Stimulated activated naive B cell treated with anti-CD40 and anti-IgM and Interleukin-4, amounts not matched to agents 10 μg/mL and 1 μg/mL and 100 μg/mL, for 72 hours (primary cell): Measurements from ENCODE around the gene BGLAP.
"Not testable (repeated sequence)": the region's sequence is repeated elsewhere in the genome, so short reads cannot be mapped to it uniquely, and the experiment has no call there.

ENCODE experiments used
- ATAC-seq, 2 donors: fragments of 150-1000 bp; cut with Tn5 transposase; replicated peaks; 2 replicates each; pipeline ENCODE4 v1.10.0; 2021; ENCODE audit warnings: moderate library complexity in 1 of 2
- DNase-seq: peaks from one replicate; pipeline ENCODE4 v3.0.0; 2021
- H3K27ac Mint-ChIP-seq: one replicate; pipeline ENCODE4 v1.8.0; 2022; ENCODE audit warnings: mild to moderate bottlenecking, mixed read lengths
- H3K27me3 Mint-ChIP-seq, 2 donors: one replicate each; pipeline ENCODE4 v1.8.0; 2022; ENCODE audit warnings: mixed read lengths in 2 of 2
- H3K36me3 Mint-ChIP-seq, 2 donors: one replicate each; pipeline ENCODE4 v1.8.0; 2022; ENCODE audit warnings: mixed read lengths in 2 of 2, mild to moderate bottlenecking in 1 of 2
- H3K4me1 Mint-ChIP-seq, 2 donors: one replicate each; pipeline ENCODE4 v1.8.0; 2022; ENCODE audit warnings: mixed read lengths in 2 of 2, mild to moderate bottlenecking in 1 of 2
- H3K4me3 Mint-ChIP-seq, 2 donors: one replicate each; pipeline ENCODE4 v1.8.0; 2022; ENCODE audit warnings: mild to moderate bottlenecking in 2 of 2, mixed read lengths in 2 of 2, moderate library complexity in 1 of 2
- H3K9me3 Mint-ChIP-seq, 2 donors: one replicate each; pipeline ENCODE4 v1.8.0; 2022; ENCODE audit warnings: mixed read lengths in 2 of 2, mild to moderate bottlenecking in 1 of 2

BGLAP gene

GRCh38 chr1:156214024-156214748 lies 27.8 kb upstream of the BGLAP start:
- DNase-seq (no peak), ATAC-seq (no peak)
- Mint-ChIP-seq H3K27ac (peak overlapping the region; percentile 79), H3K9me3 (no peaks in the 10 kb centered on the region), H3K4me3 (peak overlapping the region; percentile 61 to 70), H3K27me3 (no peaks in the 10 kb centered on the region), H3K4me1 (peaks cover 17 to 34% of the 10 kb centered on the region in 2 donors), H3K36me3 (peaks cover 25 to 35% of the 10 kb centered on the region in 2 donors)

- H3K9me3 Mint-ChIP-seq, DNase-seq, ATAC-seq, H3K27ac Mint-ChIP-seq, H3K27me3 Mint-ChIP-seq, H3K4me3 Mint-ChIP-seq: not testable (repeated sequence)
- H3K36me3 Mint-ChIP-seq, result peaks cover 29 to 36% of the 10 kb centered on the region in 2 donors
- H3K4me1 Mint-ChIP-seq, result peaks cover 26 to 49% of the 10 kb centered on the region in 2 donors
These were observed 25.5 kb upstream of the BGLAP start for GRCh38 chr1:156216361-156217086.

- H3K9me3 Mint-ChIP-seq, result no peaks in the 10 kb centered on the region
- peaks cover 30 to 50% of the 10 kb centered on the region in 2 donors for H3K4me1 Mint-ChIP-seq
- DNase-seq (no peak), ATAC-seq (peak; percentile 37 to 49)
- peak overlapping the region; percentile 29 to 50 for H3K4me3 Mint-ChIP-seq
- H3K27ac Mint-ChIP-seq, result peak overlapping the region; percentile 92
- peaks cover 32 to 34% of the 10 kb centered on the region in 2 donors for H3K36me3 Mint-ChIP-seq
- no peaks in the 10 kb centered on the region for H3K27me3 Mint-ChIP-seq
These were observed 24.1 kb upstream of the BGLAP start for GRCh38 chr1:156217871-156218270.

- H3K36me3 Mint-ChIP-seq, result peaks cover 37 to 44% of the 10 kb centered on the region in 2 donors
- ATAC-seq (no peak), DNase-seq (no peak)
- no peaks in the 10 kb centered on the region for H3K27me3 Mint-ChIP-seq
- H3K9me3 Mint-ChIP-seq, result no peaks in the 10 kb centered on the region
- H3K4me3 Mint-ChIP-seq, result no peak overlapping the region
- H3K4me1 Mint-ChIP-seq, result peaks cover 33 to 57% of the 10 kb centered on the region in 2 donors
- peak overlapping the region; percentile 20 for H3K27ac Mint-ChIP-seq
These were observed 21.8 kb upstream of the BGLAP start for GRCh38 chr1:156220226-156220625.

- DNase-seq (no peak), ATAC-seq (no peak)
- H3K9me3 Mint-ChIP-seq, result no peaks in the 10 kb centered on the region
- peaks cover 43 to 55% of the 10 kb centered on the region in 2 donors for H3K36me3 Mint-ChIP-seq
- H3K27ac Mint-ChIP-seq, result peak overlapping the region; percentile 43
- no peak overlapping the region for H3K4me3 Mint-ChIP-seq
- H3K4me1 Mint-ChIP-seq, result peaks cover 41 to 70% of the 10 kb centered on the region in 2 donors
- H3K27me3 Mint-ChIP-seq, result no peaks in the 10 kb centered on the region
These were observed 19.8 kb upstream of the BGLAP start for GRCh38 chr1:156221986-156222692.

- H3K27ac Mint-ChIP-seq, result peak overlapping the region; percentile 52
- no peak overlapping the region for H3K4me3 Mint-ChIP-seq
- no peaks in the 10 kb centered on the region for H3K9me3 Mint-ChIP-seq
- DNase-seq (no peak), ATAC-seq (peak; percentile 1 to 5)
- H3K36me3 Mint-ChIP-seq, result peaks cover 48 to 56% of the 10 kb centered on the region in 2 donors
- peaks cover 30 to 53% of the 10 kb centered on the region in 2 donors for H3K4me1 Mint-ChIP-seq
- no peaks in the 10 kb centered on the region for H3K27me3 Mint-ChIP-seq
These were observed 16.3 kb upstream of the BGLAP start for GRCh38 chr1:156225677-156226014.

GRCh38 chr1:156226116-156226538 lies 15.9 kb upstream of the BGLAP start:
- Mint-ChIP-seq H3K9me3 (no peaks in the 10 kb centered on the region), H3K27ac (peak overlapping the region; percentile 83), H3K36me3 (peaks cover 45 to 52% of the 10 kb centered on the region in 2 donors), H3K4me1 (peaks cover 27 to 48% of the 10 kb centered on the region in 2 donors), H3K4me3 (peak overlapping the region; percentile 36 to 55), H3K27me3 (no peaks in the 10 kb centered on the region)
- DNase-seq, result peak; percentile 42
- ATAC-seq, result peak; percentile 78 to 82

- Mint-ChIP-seq H3K4me3 (peak overlapping the region; percentile 36 to 55), H3K27ac (peak overlapping the region; percentile 83), H3K27me3 (no peaks in the 10 kb centered on the region), H3K36me3 (peaks cover 38 to 45% of the 10 kb centered on the region in 2 donors), H3K4me1 (peaks cover 21 to 42% of the 10 kb centered on the region in 2 donors), H3K9me3 (no peaks in the 10 kb centered on the region)
- no peak for DNase-seq
- ATAC-seq, result peak in 1 of 2 donors; percentile 0
These were observed 15.2 kb upstream of the BGLAP start for GRCh38 chr1:156226782-156227181.

- no peak overlapping the region for H3K4me3 Mint-ChIP-seq
- ATAC-seq (no peak), DNase-seq (no peak)
- H3K9me3 Mint-ChIP-seq, result no peaks in the 10 kb centered on the region
- H3K36me3 Mint-ChIP-seq, result peaks cover 30 to 41% of the 10 kb centered on the region in 2 donors
- H3K27ac Mint-ChIP-seq, result peak overlapping the region; percentile 48
- peaks cover 11 to 25% of the 10 kb centered on the region in 2 donors for H3K4me1 Mint-ChIP-seq
- H3K27me3 Mint-ChIP-seq, result no peaks in the 10 kb centered on the region
These were observed 13.5 kb upstream of the BGLAP start for GRCh38 chr1:156228501-156228900.

- Mint-ChIP-seq H3K4me1 (peaks cover 9 to 20% of the 10 kb centered on the region in 2 donors), H3K27me3 (no peaks in the 10 kb centered on the region), H3K36me3 (peaks cover 32 to 44% of the 10 kb centered on the region in 2 donors)
These were observed 12.0 kb upstream of the BGLAP start for GRCh38 chr1:156229809-156230472.

GRCh38 chr1:156230473-156230837 lies 11.5 kb upstream of the BGLAP start:
- Mint-ChIP-seq H3K4me1 (peaks cover 6 to 15% of the 10 kb centered on the region in 2 donors), H3K27ac (no peak overlapping the region), H3K27me3 (no peaks in the 10 kb centered on the region), H3K36me3 (peaks cover 30 to 41% of the 10 kb centered on the region in 2 donors), H3K4me3 (no peak overlapping the region), H3K9me3 (no peaks in the 10 kb centered on the region)
- DNase-seq, result no peak
- no peak for ATAC-seq

More at GRCh38 chr1:156229809-156230472, 12.0 kb upstream of the BGLAP start:
- Mint-ChIP-seq H3K27ac (no peak overlapping the region), H3K4me3 (no peak overlapping the region), H3K9me3 (no peaks in the 10 kb centered on the region)
- DNase-seq, result no peak
- no peak for ATAC-seq

- Mint-ChIP-seq H3K4me3 (no peak overlapping the region), H3K36me3 (peaks cover 39 to 46% of the 10 kb centered on the region in 2 donors), H3K27ac (no peak overlapping the region), H3K4me1 (peaks cover 0 to 5% of the 10 kb centered on the region in 2 donors), H3K27me3 (no peaks in the 10 kb centered on the region), H3K9me3 (no peaks in the 10 kb centered on the region)
- ATAC-seq, result no peak
- DNase-seq, result no peak
These were observed 9.6 kb upstream of the BGLAP start for GRCh38 chr1:156232201-156232894.

GRCh38 chr1:156233426-156234127 lies 8.4 kb upstream of the BGLAP start:
- no peak overlapping the region for H3K27ac Mint-ChIP-seq
- H3K9me3 Mint-ChIP-seq, result no peaks in the 10 kb centered on the region
- H3K4me3 Mint-ChIP-seq, result no peak overlapping the region
- peaks cover 43 to 46% of the 10 kb centered on the region in 2 donors for H3K36me3 Mint-ChIP-seq
- no peaks in the 10 kb centered on the region for H3K27me3 Mint-ChIP-seq
- ATAC-seq (no peak), DNase-seq (no peak)
- H3K4me1 Mint-ChIP-seq, result peaks cover 0 to 1% of the 10 kb centered on the region in 2 donors
